Subcutaneous preadipocyte (primary cell): ENCODE data around the gene TICAM2. TPM values are rescaled to one million over a fixed set of nuclear protein-coding genes. Genes with fewer than 3 reads are reported as not detected.

Source experiments
- total RNA-seq: library from RNA; depleted of rRNA; stranded (reverse); fragments of >200 nt; gene quantifications from 2 replicates; pipeline ENCODE4 v1.2.3, GENCODE V29; 2012

TICAM2 gene
- total RNA-seq, result 6.1 and 6.2 TPM in 2 replicates

GRCh38 chr5:115601701-115602590 lies at the start of gene TICAM2:
TSS of gene TICAM2 (minus strand) at chr5:115602479. CDS start at chr5:115581256, 21,223 bp downstream.

GRCh38 chr5:115625579-115626444 lies 23.5 kb upstream of the TICAM2 start, which contains the start of gene TMED7:
TSS of gene TMED7 (minus strand) at chr5:115626036. CDS start at chr5:115625792, 244 bp downstream.

GRCh38 chr5:115544436-115545350 lies 57.6 kb downstream of the TICAM2 start, which contains the start of gene FEM1C:
TSS of gene FEM1C (minus strand) at chr5:115544775. CDS start at chr5:115543493, 1,282 bp downstream.

Other genes starting within 250 kb of the TICAM2 start
- 25.7 and 29.3 TPM in 2 replicates for gene FEM1C, start 57.7 kb downstream of the TICAM2 start, total RNA-seq
- gene TMED7, start 23.6 kb upstream of the TICAM2 start, total RNA-seq, result 90.4 and 126 TPM in 2 replicates
- gene CDO1, start 214.2 kb upstream of the TICAM2 start, total RNA-seq, result 5.7 and 7.3 TPM in 2 replicates
- 54.0 and 57.0 TPM in 2 replicates for gene ATG12, start 239.1 kb upstream of the TICAM2 start, total RNA-seq
- gene AP3S1, start 239.5 kb upstream of the TICAM2 start, total RNA-seq, result 121 and 129 TPM in 2 replicates